Stromal cell of bone marrow (primary cell): ENCODE results near the gene RETREG2.

Source experiments
- DNase-seq: peaks from one replicate; pipeline ENCODE4 v3.0.0-alpha.2; 2012; ENCODE audit warnings: low read depth

RETREG2 gene

DNA sequence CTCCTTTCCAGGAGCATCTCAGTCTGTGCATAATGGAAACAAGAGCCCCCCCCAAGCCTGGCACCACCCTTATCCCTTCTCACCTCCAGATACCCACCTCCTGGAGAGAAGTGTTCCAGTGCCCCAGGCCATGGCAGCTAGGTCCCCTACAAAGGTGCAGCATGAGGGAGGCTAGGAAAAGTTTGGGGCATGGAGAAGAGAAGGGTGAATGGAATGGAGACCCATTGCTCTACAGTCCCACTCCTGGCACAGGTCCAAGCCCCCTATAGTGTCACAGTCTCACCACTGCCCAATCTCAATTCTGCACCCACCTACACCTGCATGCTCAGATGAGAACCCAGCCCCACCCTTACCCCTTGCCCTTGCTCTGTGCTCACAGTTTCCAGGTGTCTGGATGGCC lies 9.1 kb upstream of the RETREG2 start:
- no peak for DNase-seq

DNA sequence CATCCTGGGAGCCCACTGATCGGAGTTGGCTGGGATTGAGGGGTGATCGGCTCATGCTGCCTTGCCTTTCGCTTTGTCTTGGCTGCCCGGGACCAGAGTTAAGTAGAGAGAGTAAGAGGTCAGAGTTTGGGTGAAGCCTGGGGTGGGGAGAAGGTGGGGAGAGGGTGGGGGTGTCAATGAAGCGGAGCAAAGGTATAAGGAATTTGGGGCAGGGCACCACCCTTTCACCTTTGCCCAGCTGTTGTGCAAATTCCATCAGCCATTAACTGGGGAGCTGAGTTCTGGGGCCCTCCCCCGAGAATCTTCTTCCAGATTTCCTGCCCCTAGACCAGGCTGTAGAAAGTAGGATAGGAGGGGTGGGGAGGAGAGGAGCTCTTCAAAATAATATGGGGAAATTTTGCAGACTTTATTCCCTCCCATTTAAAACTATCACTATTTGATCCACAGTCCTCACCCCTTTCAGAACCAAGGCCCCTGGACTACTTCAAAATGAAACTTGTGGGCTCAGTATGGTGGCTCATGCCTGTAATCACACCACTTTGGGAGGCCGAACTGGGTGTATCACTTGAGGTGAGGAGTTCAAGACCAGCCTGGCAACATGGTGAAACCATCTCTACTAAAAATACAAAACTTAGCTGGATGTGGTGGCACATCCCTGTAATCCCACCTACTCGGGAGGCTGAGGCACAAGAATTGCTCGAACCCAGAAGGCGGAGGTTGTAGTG lies 8.0 kb upstream of the RETREG2 start, which contains the start of gene SLC23A3:
SLC23A3 (minus strand) TSS at position 100 of the 725 bp plus-strand sequence; CDS start at position 55, 45 bp downstream.
- no peak for DNase-seq

DNA sequence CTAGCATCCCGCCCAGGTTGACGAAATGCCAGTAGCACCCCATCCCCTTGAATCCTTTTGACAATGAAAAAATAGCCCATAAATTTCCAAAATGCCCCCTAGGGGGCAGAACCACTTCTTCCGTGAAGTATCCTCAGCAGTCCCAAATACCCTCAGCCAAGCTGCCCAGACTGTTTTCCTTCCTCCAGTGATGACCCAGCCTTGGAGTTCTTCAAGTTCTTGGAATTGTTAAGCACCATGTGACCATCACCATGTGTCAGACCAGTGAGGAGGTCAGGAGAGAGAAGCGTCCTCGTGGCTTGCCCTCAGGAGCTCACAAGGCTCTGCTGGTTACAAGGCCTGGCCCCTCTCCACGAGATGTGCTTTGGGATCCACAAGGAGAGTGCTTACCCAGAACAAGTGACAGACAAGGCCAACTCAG lies 6.8 kb upstream of the RETREG2 start:
- DNase-seq = peak; percentile 94

DNA sequence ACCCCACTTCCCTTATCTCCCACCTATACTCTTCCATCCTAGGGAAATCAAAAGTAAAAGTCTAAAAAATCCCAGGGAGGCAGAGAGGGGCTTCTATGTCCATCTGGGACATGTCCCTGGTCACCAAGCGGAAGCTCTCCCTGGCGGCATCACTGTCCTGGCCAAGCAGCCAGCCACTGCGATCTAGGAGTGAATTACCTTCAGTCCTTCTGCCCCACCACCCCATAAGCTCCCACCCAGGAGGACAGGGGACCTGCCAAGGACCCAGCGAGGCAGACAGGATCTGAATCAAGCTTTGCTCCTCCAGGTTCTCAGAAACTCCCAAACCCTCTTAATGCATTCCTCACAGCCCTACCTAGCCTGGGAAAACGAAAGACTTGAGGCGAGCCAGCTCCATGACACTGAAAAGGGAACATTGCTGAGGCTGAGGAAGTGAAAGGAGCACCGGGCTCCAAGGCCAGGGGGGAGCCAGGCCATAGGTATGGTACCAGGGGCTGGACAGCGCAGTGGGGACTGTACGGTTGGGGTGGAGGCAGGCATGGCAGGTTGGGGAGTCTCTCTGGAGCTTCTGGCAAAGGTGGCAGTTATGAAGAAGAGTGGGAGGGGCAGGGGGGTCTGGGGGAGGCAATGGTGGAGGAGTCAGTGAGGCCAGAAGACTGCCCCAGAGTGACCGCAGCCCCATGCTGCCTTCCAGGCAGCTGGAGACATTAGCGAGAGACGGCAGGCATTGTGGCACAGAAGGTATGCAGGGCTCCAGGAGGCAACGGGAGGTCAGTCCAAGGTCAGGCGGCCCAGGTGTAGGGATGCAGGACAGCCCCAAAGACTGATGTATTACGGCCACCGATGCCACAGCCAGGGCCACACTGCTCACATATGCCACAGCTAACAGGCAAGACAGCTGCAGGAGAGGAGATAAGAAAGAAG lies 5.6 kb upstream of the RETREG2 start:
- DNase-seq = no peak

DNA sequence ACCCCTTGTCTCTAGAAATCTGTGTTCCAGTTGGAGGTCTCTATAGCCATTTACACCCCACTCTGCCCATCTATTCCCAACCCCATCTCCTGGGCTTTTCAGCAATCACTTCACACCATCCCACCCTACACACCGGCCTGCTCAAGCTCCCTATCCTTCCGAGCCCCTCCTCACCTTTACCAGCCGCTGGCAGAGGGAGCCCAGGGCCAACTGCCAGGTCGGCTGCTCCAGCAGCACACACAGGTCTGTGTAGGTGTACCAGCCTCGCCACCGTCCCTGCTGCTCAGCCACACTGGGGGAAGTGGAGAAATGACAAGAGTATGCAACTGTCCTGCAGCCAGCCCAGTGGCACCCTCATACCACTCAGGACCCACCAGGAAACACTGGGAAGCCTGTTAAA lies 4.9 kb upstream of the RETREG2 start:
- no peak for DNase-seq

DNA sequence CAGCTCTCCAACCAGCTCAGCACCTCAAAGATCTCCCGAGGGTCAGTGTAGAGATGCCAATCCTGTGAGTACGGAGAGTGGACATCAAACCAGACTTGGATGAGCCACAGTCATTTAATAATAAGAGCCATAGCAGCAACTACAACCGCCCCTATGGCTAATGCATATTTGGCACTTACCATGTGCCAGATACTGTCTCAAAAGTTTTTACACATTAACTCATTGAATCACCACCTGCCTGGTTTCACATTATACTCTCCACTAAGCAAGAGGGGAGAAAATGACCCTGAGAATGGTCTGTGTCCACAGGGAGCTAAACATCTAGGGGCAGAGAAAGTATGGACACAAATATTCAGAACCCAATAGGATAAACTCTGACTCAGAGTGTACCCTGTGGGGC lies 3.9 kb upstream of the RETREG2 start:
- DNase-seq = no peak

DNA sequence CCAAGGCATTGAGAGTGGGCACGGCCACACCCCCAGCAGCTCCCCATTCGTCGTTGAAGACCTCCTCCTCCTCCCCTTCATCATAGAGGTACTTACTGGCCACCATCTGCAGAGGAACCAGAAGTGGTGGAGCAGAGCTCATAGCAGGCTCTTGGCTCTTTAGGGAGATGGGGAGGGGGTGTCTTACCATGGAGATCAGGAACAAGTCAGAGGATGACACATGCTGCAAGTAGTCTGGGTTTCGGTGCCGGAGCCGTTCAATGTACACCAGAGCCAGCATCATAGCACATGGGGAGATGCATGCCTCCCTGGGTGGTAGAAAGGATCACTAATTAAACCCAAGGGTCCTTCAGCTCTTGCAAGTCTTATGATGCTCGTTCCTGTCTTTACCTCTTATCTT lies 3.3 kb upstream of the RETREG2 start:
- no peak for DNase-seq

DNA sequence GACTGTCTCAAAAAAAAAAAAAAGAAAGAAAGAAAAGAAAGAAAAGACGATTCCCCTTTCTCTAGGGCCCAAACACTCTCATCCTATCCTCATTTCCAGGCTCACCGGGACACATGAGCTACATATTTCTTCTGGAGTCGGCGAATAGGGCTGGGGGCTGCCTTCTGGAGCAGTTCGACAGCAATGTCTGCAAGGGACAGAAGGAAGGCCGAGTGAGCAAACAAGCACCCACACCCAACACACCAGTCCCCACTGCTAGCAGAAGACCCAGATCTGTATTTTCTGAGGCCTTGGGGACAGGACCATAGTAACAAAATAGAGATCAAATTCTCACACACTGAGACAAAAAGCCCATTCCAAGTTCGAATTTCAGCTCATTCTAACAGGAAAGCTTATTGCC lies 2.6 kb upstream of the RETREG2 start:
- DNase-seq = no peak

DNA sequence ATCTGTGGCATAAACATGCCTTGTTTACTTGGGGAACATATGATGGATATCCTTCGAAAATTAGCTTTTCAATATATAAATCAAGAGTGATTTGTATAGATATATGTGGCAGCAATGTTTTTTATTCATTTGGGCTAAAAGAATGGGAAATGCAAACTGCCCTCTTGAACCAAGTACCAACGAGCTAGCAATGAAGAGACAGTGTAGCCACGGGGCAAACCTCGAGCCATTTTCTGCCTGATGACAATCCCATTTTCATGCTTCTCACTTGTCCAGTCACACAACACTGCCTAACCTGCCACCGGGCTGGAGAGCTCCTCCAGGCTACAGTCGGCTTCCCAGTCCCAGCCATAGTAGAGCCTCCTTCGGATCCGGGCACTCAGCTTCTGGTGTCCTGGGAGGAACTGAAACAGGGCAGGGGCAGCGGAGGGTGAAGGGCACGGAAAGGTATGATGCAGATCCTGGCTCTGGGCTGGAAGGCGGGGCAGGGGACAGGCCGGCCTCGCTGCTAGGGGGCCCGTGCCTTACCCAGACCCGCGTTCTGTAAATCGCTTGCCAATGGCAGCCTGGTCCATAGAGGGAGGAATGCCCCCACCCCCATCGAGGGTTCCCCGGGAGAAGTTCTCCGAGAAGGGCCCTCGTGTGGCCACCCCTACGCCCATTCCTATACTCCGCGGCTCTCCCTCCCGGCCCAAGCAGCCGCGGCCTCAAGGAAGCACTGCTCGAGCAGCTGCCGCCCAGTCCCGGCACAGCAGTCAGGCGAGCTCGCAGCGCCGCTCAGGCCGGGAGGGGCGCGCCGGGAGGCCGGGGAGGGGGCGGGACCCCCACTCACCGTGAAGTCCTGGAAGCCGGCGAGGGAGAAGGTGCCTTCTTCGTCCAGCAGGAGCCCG lies 1.9 kb upstream of the RETREG2 start:
- DNase-seq = no peak

DNA sequence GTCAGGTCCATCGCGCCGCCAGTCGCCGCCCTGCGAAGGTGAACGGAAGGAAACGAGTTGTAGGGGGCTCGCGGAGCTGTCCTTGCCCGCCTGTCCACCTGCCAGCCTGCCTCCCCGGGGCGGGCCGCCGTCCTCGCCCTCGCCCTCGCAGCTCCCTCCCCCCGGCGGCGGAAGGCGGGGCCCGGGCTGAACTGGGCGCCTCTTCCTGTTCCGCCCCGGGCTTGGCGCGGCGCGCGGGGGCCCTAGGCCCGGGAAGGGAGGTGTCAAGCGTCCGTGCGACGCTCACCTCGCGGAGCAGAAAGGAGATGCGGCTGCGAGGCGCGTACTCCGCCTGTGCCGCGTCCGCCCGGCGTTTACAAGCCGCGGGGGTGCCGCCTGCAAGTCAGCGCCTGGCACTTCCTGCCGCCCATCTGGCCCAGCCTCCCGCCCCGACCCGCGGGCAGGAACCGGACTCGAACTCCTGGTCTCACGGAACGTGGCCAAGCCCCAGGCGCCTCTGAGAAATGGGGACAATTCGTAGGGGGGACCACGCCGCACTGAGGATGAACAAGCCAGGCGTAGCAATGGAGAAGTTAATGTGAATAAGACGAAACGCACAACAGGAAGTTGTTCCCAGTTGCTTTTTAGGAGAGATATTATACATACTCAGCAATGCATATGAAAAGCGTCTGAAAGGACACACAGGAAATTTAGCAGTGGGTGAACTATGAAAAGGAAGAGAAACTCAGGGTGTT lies 1.1 kb upstream of the RETREG2 start, which contains the start of gene CNPPD1:
CNPPD1 (minus strand) TSS at position 108 of the 734 bp plus-strand sequence; CDS start at position 11, 97 bp downstream.
- DNase-seq = peak; percentile 67

DNA sequence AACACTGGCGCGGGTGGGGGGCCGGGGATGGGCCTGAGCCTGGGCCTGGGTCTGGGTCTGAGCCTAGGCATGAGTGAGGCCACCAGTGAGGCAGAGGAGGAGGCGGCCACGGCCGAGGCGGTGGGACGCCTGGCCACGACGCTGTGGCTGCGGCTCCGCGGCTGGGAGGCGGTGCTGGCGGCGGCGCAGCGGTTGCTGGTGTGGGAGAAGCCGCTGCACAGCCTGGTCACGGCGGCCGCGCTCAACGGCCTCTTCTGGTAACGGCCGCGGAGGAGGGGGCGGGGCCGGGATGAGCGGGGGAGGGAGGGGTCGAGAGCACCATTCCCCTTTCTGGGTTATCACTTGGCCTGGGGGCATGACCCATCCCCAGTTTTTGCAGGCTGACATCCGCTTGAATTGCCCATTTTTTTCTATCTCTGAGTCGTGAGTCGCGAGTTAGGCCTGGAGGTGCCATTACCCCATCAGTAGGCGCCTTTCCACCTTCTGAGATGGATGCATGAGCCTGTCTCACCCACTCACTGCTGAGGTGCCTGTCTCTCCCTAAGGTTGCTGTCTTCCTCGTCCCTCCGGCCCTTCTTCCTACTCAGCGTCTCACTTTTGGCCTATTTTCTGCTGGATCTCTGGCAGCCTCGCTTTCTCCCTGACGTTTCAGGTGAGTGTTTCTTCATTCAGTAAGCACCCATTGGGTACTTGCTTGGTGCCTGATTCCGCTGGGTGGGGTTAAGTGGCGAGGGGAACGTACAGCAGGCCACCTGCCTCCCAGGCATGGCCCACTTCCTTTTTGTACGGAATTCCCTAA lies 501 bp downstream of the RETREG2 start:
- DNase-seq = no peak

DNA sequence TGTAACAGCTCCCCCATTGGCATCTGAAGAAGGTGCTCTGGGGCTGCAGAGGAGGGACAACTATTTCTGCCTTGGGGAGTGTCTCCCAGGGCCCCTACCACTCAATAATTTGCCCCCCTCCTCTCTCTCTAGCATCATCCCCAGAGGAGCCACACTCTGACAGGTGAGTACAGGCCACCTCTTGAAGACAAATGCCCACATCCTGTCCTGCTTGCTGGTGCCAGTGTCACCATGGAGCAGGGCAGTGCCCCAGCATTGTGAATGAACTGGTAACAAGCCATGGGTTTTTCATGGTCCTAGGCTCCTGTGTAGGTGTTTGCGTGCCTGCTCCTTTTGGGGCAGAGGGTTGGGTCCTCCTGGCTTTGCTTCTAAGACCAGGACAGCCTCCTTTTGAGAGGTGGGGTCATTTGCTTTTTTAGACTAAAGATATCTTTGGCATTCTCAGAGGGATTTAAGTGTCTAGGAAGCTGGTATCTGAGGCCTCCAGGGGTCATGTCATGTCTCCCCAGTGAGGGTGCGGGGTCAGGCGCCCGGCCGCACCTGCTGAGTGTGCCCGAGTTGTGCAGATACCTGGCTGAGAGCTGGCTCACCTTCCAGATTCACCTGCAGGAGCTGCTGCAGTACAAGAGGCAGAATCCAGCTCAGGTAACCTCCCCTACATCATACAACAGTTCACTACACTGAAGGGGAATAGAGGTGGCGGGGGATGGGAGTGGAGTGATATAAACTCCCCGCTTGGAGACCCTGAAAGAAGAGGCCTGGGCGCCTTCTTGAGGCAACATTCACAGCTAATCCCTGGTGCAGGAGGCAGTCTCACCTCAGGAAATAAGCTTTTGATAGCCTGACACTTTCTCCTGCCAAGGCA lies 1.8 kb downstream of the RETREG2 start:
- no peak for DNase-seq

DNA sequence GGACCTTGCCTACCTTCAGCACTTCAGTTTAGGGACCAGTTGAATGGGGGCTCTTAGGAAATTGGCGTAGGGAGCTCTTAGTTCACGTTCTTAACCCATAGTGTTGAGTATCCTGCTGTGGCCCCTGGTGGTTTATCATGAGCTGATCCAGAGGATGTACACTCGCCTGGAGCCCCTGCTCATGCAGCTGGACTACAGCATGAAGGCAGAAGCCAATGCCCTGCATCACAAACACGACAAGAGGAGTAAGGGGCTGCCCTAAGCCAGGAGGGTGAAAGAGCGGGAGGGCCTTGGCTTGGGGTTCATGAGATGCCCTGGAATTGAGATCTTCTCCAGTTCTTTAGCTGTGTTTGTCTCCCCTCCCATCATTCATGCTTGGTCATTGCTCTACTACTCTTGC lies 2.9 kb downstream of the RETREG2 start:
- DNase-seq = no peak

DNA sequence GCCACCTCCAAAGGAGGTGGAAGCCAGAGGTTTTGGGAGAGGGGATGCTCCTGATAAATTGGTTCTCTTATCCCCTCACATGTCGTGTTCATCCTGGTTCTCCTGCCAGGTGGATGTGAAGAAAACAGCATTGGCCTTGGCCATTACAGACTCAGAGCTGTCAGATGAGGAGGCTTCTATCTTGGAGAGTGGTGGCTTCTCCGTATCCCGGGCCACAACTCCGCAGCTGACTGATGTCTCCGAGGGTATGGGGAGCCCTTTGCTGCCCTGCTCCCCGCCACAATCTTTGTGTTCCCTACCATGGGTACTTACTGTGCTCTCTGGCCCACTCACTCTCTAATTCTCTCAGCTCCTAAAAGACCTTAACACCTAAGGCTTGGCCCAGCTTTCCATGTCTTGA lies 3.5 kb downstream of the RETREG2 start:
- no peak for DNase-seq

DNA sequence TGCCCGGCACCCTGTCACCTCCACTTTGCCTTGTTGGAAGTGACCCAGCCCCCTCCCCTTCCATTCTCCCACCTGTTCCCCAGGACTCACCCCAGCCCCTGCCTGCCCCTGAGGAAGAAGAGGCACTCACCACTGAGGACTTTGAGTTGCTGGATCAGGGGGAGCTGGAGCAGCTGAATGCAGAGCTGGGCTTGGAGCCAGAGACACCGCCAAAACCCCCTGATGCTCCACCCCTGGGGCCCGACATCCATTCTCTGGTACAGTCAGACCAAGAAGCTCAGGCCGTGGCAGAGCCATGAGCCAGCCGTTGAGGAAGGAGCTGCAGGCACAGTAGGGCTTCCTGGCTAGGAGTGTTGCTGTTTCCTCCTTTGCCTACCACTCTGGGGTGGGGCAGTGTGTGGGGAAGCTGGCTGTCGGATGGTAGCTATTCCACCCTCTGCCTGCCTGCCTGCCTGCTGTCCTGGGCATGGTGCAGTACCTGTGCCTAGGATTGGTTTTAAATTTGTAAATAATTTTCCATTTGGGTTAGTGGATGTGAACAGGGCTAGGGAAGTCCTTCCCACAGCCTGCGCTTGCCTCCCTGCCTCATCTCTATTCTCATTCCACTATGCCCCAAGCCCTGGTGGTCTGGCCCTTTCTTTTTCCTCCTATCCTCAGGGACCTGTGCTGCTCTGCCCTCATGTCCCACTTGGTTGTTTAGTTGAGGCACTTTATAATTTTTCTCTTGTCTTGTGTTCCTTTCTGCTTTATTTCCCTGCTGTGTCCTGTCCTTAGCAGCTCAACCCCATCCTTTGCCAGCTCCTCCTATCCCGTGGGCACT lies 4.5 kb downstream of the RETREG2 start:
- DNase-seq = no peak

DNA sequence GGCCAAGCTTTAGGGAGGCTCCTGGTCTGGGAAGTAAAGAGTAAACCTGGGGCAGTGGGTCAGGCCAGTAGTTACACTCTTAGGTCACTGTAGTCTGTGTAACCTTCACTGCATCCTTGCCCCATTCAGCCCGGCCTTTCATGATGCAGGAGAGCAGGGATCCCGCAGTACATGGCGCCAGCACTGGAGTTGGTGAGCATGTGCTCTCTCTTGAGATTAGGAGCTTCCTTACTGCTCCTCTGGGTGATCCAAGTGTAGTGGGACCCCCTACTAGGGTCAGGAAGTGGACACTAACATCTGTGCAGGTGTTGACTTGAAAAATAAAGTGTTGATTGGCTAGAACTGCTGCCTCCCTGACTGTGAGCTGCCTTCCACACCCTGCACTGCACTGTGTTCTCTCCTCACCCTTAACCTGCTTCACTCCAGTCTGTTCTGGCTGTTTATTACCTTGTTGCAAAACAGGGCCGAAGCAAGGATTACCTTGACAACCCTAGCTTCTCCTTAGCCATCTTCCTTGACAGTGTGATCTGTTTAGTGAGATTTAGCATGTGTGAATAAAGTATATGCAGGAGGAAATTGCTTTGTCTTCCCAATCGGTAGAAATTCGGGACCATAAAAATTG lies 5.2 kb downstream of the RETREG2 start:
- no peak for DNase-seq

DNA sequence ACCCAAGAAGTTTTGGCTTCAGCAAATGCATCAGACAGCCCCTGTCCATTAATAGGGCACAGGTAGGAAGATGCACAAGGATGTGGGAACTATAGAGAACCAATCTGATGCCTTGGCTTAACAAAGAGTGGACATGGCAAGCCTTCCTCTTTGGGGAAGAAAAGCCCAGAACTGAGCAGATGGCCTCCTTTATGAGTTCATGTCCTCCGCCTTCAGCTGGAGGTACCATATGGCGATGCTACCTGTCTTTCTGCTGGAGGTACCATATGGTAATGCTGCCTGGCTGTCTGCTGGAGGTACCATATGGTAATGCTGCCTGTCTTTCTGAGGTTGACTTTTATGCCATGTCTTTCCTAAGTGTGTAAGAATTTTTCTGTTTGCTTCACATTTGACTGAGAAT lies 6.0 kb downstream of the RETREG2 start:
- DNase-seq = no peak
